Vagina (tissue), 2 donors: ENCODE measurements around the gene TECPR1.

Experiments
- CTCF ChIP-seq, 3 experiments: fragments of 450-650 bp in 2 of 3; fragments of 200-600 bp in 1 of 3; sonication (generic) in 1 of 3; IDR thresholded peaks; one replicate each; pipeline ENCODE4 v1.5.1; 2017 to 2019; ENCODE audit warnings: antibody characterized with exemption in 3 of 3, mild to moderate bottlenecking in 2 of 3, moderate library complexity in 2 of 3
- POLR2A ChIP-seq, 2 donors: fragments of 450-650 bp; IDR thresholded peaks; one replicate each; pipeline ENCODE4 v1.6.1; 2017; ENCODE audit warnings: antibody characterized with exemption in 2 of 2, mild to moderate bottlenecking in 2 of 2, moderate library complexity in 2 of 2

GRCh38 chr7:98185101-98185500 is 66.9 kb downstream of the TECPR1 start:
- TF ChIP-seq CTCF (IDR thresholded peaks at IDR 0.05) (no peak), POLR2A (IDR thresholded peaks at IDR 0.05) (no peak)
